HG02981 (cell line): ENCODE data around the gene RPTOR.

Experiments
- ATAC-seq: cut with Tn5 transposase; IDR thresholded peaks from one replicate; pipeline ENCODE4 v1.9.1; 2021; ENCODE audit warnings: mild to moderate bottlenecking, moderate library complexity; ENCODE audit not compliant: unreplicated experiment

Gene RPTOR

DNA sequence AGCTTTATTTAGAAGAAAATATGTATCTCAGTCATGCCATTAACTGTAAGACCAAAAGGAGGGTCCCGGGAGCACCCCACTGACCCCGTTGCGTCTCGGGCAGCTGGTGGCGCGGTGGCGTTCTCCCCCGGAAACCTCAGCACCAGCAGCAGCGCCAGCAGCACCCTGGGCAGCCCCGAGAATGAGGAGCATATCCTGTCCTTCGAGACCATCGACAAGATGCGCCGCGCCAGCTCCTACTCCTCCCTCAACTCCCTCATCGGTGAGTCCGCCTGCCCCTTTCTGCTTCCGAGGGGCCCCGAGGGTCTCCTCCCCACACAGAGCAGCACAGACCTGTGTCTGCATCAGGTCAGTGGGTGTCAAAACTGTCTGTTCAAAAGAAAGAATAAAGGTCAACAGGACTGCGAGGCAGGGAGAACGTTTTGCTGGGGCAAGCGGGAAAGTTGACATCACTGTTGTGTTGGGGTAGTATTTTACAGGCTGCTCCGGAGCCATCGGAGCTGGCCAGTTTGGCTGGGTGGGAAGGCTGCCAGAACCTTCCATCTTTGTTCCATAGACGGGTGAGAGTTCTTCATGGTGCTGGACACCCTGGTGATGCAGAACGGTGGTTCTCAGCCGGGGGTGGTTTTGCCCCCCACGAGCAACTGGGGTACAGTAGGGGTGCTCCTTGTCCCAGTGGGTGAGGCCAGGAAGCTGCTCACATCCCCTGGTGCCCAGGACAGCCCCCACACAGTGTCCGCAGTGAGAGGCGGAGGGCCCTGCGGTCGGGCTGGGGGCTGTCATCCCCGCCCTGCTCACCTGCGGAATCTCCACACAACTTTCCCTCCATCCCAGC lies 349.2 kb downstream of the RPTOR start:
- ATAC-seq = no peak

DNA sequence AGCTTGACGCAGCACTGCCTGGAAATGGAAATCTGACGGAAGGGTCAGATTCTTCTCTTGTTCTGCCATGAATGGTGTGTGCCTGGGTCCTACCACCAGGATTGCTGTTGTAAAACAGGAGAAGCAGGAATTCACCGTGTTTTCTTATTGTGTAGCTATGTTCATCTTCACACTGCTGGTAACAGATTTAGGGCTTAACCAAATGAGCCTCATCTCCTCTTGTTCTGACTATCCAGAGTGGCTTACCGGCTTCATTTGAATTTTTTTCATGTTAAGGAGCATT lies 349.7 kb downstream of the RPTOR start:
- ATAC-seq = no peak

DNA sequence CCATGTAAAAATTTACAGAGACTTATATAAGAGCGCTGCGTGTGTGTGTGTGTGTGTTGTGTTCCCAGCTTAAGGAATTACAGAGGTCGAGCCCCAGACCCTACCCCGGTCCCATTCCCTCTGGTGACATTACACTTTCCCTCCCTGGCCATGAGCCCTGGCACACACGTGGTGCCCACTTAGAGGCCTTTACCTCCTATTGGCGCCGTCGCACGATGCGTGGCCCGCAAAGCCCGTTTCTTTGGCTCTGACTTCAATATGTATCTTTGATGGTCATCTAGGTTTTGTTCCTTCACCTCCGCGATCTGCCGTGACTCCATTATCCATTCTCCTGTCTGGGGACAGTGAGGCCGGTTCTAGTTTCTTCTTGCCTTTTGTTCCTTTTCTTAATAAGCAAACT lies 350.1 kb downstream of the RPTOR start:
- ATAC-seq = no peak

DNA sequence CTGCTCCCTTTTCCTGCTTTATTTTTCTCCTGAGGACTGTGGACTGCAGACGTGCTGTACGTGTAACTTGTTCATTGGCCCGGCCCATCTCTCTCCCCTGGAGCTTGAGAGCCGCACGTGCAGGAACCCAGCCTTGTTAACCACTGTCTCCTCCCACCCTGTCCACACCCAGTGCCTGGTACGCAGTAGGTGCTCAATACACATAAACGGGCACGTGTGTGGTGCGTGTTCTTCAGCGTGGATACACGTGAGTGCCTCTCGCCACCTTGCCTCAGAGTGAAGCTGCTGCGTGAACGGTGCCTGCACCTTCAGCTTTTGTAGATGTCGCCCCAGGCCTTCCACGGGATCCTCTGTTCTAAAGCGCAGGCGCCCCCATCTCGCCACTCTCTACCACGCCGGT lies 350.7 kb downstream of the RPTOR start:
- ATAC-seq = no peak

DNA sequence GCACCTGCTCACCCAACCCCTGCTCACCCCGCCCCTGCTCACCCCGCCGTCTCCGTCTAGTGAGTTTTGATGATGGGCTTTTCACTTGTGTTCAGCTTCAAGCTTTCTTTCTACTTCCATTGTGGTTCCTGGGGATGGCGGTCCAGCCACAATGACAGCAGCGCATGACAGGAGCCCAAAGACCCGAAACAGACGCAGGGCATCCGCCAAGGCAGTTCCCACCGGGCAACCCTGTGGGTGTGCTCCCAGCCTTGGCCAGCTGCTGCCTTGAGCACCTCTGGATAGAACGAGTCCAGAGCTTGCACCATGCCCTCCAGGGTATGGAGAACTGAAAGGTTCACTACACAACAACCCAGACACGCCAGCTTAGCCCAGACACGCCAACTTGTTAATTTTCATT lies 354.1 kb downstream of the RPTOR start:
- ATAC-seq = no peak

DNA sequence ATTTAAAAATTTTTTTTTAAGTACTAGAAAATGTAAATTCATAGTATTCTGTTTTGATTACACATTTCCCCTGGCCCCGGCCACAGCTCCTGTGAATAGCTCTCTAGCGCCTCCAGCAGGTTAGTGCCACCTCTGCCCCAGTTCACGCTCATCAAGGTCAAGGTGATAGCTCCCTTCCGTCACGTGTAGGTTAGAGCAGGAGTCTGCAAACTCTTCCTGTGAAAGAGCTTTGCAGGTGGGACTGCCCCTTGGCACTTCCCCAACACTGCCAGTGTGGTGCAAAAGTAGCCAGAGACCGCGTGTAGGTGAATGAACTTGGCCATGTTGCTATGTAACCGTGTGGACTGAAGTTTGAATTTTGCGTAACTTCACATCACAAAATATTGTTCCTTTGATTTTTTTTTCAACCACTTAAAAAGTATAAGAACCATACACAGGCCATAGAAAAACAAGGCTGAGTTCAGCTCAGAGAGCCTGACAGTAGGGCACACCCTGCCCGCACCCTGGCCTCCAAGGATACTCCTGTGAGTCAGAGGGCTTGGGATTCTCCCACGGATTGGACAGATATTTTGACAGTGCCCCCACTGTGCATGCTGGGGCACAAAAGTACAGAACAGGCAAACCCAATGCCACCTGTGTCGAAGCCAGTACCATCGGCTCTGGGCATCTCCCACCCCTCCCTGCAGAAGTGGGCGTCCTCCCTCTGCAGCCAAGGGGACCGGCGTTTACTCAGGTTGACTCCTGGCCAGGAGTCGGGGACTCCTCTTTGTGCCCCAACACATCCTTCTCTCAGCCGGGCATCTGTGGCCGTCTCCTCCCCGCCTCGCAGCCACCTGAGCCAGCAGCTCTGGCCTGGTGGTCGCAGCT lies 355.0 kb downstream of the RPTOR start:
- ATAC-seq = no peak

DNA sequence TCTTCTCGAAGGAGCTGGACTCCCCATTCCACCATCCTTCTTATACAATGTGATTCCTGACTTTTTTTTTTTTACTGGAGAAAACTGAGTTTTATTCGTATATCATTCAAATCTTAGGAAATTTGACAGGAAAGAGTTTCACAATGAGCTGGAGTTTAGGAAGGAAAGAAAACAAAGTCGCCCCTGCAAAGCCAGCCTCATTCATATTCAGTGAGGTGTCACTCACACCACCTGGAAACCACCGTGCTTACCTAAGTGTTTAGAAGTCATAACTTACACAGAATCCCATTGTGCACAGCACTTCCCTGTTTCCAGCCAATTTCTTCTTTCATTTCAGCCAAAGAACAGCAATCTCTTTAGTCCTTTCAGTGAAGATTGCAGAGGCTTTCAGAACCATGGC lies 356.7 kb downstream of the RPTOR start:
- no peak for ATAC-seq

DNA sequence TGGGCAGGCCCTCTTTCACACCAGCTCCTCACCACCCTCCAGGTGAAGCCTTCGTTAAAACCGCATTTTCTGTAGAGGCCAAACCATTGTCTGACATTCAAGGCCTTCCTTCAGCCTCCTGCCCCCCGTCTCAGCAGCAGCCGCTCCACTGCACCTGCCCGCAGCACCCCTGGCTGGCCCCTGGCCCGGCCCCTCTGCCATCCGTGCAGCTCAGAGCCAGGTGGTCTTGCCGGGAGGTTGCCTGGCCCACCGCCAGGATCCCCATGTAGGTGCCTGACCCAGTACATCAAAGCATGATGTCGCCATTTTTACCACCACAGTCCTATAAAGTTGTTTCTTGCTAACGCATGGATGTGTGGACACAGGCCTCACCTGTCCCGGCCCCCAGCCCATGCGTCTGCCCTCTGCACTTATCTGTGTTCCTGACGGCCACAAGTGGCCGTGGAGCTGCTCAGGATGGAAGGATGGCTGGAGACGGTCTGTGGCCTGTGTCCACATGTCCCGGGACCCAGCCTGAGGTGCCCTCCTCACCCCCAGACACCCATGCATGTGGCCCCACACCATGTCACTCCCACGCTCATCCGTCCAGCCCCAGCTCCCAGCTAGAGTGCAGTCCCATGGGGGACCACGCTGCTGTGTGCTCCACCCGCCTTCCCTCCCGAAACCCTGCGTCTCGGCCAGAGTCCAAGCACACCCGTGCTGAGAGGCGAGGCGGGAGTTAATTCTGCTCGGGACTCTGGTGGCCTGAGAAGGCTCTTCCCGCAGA lies 357.7 kb downstream of the RPTOR start:
- ATAC-seq = no peak

DNA sequence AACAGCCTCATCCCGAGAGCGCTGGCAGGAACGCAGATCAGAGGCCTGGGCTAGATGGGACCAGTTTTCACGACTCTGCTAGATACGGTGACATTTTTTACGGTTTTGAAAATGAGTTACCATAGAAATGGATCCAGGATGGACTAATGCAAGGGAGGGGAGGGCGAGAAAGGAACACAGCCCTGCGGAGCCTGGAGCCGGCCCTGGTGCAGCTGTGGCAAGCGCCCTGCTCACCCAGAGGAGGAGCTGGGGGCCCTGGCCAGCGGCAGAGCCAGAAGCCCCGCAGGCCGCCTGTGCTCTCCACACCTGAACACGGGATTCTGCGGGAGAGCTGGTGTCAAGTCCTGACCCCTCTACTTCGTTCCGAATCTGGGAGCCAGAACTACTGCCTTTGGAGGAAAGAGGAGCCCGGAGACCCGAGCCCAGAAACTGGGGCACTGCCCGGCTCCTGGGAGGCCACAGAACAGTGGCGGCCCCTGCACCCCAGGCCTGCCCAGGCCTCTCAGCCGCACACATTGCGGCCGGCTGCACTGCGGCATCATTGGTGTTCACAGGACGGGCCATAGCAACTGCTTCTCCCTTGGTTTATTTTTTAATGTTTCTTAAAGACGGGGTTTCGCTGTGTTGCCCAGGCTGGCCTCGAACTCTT lies 358.4 kb downstream of the RPTOR start:
- no peak for ATAC-seq

DNA sequence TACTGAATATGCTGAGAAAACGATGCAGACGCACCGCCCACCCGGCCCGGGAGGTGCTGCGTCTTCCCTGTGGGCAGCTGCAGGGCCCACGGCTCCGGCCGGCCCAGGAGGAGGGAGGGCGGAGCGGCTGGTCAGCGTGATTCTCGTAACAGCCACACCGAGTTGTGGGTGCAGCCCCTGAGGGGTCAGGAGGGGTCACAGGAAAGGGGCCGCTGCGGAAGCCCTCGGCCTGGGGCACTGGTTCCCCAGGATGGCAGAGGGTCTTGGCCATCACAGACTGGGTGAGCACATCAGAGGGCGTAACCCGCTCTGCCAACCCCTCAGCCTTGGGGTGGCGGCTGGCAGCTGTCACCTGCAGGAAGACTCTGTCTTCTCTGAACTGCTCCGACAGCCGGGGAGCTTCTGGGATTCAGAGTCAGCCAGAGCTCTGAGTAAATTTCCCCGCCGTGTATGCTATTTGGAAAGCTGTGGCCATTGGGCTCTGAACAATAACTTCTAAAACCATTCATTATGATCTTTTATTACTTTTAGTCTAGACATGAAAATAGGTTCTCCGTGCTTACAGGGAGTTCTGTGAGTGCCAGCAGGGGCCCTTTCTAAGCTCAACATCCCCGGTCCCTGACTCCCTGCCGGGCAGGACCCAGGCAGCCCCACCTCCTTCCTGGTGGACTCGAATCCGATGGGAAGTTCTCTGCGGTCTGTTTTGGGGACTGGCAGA lies 359.6 kb downstream of the RPTOR start:
- ATAC-seq = no peak

DNA sequence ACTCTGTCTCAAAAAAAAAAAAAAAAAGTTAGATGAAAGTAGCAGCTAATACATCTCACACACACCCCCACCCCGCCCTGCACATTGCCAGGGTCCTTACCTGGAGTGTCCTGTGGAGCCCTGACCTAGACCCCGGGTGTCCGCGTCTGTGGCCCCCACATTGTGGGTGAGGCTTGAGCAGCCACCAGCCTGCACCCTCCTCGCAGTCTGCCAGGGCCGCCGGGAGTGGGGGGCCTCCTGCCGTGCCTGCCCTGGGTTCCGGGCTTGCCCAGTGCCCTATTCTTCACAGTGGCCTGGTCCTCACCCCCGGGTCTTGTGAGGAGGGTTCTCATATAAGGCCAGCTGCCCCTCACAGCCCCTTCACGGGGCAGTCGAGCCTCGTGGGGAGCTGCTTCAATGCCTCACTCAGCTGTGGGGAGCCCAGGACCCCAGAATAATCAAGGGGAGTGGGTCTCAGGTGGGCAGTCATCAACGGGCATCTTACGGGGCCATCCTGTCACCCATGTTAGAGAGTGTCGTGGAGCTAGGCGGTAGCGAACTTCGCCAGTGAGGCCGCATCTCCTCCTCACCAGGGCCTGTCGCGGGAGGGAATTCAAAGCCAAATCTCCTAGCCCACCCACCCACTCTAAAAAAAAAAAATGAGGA lies 361.1 kb downstream of the RPTOR start:
- no peak for ATAC-seq

DNA sequence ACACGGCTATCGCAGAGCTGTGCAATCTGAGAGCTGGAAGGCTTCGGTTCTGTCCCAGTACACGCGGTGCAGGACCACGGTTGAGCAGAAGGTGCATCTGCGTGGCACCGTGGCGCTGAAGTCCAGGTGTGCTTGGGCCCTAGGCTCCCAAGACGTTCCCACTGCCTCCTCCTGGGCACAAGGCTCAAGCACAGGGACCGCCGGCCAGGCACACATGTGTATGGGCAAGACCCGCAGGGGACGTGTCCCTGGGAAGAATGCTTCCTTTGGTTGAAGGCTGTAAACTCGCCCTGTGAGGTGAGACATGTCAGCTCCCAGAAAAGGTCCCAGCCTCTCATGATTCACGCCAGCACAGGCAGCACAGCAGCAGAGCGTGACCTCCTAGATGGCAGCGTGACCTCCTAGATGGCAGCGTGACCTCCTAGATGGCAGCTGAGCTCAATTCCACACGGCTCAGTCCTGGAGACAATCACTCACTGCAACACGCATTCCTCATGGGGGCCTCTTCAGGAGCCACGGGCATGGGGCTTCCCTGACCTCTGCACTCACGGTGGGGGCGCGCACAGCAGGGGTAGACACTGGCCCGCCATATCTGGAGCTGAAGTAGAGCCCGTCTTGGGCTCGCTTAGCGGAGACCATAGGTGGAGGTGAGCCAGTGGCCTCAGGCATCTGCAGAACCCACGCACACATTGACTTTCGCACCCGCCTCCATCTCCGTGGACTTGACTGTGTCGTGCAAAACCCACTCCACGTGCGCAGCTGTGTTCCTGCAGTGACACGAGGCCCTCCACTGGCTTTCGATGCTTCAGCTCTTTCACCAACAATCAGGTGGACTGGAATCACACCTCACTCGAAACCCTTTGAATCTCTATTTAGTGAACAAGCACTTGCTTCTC lies 362.0 kb downstream of the RPTOR start:
- ATAC-seq = no peak

DNA sequence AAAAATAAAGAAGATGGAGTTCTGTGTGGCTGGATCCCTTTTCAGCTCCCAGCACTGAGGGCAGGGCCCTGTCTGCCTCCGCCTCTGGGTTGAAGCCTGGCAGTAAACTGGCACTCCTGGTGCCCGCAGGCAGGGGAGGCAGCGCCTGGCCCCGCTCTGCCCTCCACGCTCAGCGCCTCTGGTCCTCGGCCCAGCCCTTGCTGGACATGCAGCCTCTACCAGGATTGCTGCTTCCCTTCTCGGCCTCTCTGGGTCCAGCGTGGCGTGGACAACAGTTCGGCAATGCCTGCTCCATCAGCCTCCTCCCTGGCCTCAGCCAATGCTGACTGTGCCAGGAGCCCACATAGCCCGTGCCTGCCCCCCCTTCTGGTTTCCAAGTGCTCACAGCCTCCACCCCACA lies 362.6 kb downstream of the RPTOR start:
- no peak for ATAC-seq

DNA sequence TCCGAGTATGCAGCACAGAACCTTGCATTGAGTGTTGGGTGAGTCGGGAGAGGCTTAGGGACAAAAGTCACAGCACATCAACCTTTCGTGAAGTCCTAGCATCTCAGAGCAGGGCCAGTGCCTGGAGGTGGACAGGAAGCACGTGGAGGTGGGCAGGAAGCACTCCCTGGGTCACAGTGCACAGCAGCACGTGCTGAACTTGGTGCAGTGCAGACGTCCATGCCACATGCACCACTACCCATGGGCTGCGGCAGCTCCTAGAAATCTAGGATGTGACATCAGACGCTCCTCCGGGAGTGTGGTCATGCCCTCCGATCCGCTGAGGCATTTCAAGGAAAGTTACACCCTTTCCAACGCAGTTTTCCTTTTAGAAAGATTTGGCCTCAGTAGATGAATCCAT lies 363.6 kb downstream of the RPTOR start:
- ATAC-seq = no peak

DNA sequence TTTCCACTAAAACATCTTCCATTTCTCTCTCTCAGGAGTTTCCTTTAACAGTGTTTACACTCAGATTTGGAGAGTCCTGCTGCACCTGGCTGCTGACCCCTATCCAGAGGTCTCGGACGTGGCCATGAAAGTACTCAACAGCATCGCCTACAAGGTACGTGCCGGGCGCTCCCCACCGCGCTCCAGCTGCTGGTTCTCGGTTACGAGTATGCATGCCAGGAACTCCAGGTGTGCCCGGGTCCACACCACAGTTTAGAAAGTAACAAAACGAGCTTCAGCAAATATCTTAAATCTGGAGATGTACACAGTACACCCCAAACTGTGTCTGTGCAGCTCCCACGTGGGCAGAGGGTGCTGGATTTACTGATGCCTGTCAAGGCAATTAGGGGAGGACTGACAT lies 364.1 kb downstream of the RPTOR start:
- ATAC-seq = no peak

DNA sequence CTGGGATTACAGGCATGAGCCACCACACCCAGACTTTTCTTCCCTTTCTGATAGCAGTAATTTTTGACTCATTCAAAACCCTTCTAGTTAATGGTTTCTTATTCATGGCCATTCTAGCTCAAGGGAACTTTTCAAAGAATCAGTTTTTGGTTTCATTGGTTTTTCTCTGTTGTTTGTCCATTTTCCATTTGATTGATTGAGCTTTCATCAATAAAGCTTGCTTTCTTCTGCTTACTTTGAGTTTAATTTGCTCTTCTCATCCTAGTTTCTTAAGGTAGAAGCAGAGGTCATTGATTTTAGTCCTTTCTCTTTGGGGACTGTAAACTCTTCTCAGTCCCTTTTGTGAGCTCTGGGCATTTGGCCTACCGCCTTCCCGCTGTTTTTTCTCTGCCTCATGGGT lies 365.0 kb downstream of the RPTOR start:
- no peak for ATAC-seq

DNA sequence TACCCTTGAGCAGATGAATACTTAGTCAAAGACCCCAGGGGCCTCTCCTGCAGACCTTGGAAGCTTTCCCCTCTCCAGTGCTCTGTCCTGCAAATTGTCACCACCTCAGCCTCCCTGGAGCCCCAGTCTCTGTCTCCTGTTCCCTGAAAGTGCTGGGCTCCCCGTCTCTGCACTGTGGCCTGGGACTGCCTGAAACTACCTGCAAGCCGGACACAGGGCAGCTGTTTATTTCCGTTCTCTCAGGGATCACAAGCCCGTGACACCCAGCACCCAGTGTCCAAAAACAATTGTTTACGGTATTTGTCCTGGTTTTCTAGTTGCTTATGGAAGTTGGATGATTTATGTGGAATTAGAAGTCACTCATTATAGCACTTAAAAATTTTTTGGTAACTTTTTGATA lies 365.4 kb downstream of the RPTOR start:
- no peak for ATAC-seq

DNA sequence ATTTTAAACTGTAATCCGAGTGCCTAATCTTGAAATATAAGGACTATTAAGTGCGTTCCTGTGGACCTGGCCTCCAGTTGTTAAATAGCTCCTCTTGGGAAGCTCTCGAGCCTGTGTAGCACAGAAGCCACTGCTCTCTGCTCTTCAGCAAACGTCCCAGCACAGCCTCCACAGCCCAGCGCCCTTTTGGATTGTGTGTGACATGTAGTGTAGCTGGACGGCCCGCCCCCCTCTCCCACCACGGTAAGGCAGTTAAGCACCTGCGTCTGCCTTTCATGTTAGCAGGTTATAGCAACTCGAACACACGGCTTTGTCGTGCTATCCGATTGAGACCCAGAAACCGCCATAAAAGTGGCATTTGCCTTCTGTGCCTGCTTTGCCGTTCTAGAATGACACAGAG lies 367.8 kb downstream of the RPTOR start:
- ATAC-seq = no peak
